HG03571 (cell line): ENCODE measurements around the gene LIPK.
"Not testable (repeated sequence)": the region's sequence is repeated elsewhere in the genome, so short reads cannot be mapped to it uniquely, and the experiment has no call there.

Source experiments
- ATAC-seq: cut with Tn5 transposase; IDR thresholded peaks from one replicate; pipeline ENCODE4 v1.9.1; 2021; ENCODE audit not compliant: unreplicated experiment

Gene LIPK

DNA sequence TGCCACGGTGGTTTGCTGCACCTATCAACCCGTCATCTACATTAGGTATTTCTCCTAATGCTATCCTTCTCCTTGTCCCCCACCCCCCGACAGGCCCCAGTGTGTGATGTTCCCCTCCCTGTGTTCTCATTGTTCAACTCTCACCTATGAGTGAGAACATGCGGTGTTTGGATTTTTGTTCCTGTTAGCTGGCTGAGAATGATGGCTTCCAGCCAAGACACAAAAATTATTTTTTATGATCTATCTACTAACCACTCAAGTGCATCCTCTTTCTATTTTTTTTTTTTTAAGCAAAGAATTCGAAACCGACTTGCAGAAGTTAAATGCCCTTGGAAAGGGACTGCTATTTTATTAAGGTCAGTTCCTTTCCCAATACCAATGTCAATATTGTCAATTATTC is 3.3 kb downstream of the LIPK start:
- not testable (repeated sequence) for ATAC-seq

DNA sequence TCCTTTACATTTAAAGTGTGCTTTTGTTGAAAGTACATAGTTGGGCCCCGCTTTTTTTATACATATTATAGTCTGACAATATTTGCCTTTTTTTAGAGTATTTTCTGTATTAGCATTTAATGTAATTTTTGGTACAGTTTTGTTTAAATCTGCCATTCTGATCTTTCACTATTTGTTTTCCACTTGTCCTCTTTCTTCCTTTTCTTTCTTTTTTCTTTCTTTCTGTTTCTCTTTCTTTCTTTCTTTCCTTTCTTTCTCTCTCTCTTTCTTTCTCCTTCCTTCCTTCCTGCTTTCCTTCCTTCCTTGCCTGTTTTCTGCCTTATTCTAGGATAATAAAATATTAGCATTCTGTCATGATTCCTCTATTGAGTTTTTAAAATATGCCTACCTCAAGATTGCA is 9.5 kb downstream of the LIPK start:
- no peak for ATAC-seq

DNA sequence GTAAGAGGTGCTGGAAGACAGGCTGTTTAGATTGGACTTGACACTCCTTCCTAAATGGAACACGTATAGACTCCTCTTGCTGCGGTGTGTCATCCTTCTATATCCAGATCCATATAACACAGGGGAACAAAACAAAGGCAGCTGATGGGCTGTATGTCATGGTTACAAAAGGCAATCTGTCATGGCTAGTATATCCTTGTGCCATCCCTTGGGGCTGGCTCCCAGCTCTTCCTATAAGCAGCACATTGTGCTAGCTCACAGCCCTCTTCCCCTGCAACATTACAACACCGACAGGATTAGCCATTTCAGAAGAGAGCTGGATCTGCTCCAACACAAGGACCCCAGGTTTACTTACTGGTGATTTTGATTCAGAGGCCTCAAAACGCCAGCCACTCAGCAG is 15.3 kb downstream of the LIPK start:
- ATAC-seq: no peak

DNA sequence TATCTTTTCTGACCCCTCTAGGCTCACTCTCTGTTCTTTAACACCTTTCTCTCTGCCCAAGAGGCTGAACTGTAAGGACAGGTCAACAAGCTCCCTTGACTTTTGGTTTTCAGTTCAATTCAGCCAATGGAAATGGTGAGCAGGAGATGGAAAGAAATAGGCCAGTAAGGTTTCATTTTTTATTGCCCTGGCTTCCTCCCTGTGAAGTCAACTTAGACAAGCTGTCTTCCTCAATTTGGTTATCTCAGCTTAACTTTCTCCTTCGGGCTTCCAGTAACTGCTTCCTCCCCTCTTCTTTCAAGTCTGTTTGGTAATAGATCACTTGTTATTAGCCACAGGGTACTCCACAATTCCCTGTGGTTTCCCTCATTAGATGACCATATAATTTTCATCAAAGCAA is 19.7 kb downstream of the LIPK start:
- no peak for ATAC-seq

DNA sequence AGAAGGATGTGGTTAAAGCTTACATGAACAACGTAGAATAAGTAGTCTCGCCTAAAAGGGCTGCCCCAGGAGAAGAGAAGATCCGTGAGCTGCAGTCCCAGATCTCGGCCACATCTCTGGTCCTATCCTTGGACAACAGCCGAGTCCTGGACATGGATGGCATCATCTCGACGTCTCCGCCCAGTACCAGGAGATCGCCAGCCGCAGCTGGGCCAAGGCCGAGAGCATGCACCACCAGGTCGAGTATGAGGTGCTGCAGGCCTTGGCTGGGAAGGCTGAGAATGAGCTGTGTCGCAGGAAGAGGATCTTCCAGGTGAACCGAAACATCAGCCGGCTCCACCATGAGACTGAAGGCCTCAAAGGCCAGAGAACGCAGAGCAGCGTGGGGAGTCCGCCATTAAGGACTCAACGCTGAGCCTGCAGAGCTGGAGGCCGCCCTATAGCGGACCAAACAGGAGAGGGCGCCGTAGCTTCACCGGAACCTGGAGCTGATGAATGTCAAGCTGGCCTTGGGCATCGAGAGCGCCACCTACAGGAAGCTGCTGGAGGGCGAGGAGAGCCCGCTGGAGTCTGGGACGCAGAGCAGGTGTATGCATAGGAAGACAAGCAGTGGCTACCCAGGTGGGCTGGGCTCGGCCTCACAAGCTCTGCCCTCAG is 22.2 kb downstream of the LIPK start:
- ATAC-seq: no peak

DNA sequence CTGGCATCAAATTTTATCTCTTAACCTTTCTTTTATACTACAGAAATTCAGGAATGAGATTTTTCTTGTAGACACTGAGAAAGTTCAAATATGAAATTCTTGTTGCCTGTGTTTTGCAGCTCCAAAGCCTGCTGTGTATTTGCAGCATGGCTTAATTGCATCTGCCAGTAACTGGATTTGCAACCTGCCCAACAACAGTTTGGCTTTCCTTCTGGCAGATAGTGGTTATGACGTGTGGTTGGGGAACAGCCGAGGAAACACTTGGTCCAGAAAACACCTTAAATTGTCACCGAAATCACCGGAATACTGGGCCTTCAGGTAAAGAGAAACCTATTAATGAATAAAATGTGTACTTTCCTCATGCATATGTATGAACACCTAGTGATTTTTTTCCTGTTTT is 24.8 kb downstream of the LIPK start:
- no peak for ATAC-seq

DNA sequence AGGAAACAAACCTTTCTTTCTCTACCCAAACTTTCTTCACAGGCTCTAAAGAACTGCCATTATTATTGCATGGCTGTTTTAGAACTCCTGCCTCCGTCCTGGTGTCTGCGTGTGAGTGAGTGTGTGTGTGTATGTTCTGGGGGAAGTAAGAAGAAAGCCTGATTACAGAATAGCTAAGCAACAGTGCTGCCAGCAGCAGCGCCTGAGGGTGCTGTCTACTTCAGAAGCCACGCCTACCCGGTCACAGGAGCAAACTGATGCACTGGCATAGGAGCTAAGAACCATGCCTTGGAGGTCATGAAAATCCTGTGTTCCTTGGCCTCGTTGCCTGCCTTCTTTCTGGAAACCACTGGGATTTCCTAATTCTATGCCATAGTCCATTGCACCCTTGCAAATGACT is 25.2 kb downstream of the LIPK start:
- no peak for ATAC-seq

DNA sequence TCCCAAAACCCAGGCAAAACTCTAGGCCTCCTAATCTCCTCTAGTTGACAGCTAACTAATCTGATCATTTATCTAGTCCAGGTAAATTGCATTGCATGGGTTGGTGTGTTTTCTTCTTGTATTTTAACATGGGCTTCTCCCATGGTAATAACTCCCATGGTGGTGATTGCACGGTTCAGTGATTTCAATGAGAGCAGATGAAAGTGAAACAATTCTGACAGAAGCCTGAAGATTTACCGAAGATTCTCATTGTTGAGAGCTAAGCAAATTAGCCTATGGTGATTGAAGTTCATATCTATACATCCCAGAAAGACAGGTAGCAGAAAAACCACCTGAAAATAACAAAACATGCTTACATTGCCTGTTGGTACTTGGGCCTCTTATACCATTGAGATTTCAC is 27.2 kb downstream of the LIPK start:
- no peak for ATAC-seq

DNA sequence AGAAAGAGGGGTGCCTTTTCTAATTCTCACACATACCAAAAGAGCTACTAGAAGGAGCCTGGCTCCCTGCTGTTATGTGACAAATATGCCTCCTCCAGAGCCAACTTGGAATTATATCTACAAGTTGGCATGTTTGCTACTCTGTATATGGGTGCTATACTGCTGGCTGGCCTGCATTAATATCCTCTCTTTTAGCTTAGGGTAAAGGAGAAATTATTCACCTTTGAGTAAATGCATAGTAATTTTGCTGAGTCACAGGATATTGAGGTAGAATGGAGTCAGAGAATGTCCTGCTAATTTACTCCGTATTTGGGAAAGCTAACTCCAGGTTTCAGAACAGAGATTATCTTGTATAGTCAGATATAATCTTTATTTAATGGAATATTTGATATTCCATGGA is 29.6 kb downstream of the LIPK start:
- no peak for ATAC-seq

DNA sequence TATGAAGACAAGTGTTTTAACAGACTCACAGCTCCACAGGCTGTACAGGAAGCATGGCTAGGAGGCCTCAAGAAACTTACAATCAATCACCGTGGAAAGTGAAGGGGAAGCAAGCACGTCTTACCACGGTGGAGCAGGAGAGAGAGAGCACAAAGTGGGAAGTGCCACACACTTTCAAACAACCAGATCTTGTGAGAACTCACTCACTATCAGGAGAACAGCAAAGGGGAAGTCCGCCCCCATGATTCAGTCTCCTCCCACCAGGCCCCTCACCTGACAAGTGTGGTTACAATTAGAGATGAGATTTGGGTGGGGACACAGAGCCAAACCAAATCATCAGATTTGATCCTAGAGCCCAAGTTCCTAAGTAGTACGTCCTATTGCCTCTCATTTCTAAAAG is 35.9 kb downstream of the LIPK start:
- ATAC-seq: not testable (repeated sequence)

DNA sequence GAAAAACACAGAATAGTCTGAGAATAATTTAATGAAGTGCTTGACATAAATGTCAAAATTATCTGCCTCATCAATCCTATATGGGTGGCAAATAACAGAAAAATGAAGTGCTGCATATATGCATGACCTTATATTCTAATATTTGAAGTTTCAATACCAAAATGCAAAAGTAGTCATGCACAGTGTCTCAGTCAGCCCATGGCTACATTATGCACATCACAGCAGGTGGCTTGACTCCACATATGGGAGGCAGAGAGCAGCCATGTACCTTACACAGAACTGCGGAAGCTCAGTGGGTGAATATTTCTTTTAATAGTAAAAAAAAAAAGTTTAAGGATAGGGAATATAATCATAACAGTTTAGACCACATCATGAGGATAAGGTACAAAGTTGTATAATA is 36.4 kb downstream of the LIPK start:
- ATAC-seq: no peak

DNA sequence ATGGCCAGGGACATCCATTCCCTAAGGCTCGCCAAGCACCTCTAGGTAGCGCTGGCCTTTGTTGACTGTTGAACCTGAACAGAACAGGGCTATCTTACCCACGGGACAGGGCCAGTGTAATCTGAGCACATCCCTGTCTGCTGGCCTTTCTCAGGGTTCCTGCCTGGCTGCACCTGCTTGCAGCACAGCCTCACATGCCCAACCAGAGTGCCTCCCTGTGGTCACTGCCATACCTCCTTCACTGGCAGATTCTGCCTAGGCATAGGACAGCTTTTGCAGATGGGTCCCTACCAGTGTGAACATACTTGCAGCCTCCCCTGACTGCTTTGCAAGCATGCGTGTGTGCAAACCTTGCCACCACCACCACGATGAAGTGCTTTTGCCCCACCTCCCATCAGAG is 38.0 kb downstream of the LIPK start:
- ATAC-seq: no peak

DNA sequence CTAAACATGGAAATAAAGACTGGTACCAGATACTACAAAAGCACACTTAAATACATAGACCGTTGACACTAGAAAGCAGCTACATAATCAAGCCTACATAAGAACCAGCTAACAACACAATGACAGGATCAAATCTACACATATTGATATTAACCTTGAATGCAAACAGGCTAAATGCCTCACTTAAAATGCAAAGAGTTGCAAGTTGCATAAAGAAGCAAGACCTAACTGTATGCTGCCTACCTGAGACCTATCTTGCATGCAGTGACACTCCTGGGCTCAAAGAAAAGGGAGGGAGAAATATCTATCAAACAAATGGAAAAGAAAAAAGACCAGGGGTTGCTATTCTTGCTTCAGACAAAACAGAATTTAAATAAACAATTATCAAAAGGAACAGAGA is 39.6 kb downstream of the LIPK start:
- no peak for ATAC-seq

DNA sequence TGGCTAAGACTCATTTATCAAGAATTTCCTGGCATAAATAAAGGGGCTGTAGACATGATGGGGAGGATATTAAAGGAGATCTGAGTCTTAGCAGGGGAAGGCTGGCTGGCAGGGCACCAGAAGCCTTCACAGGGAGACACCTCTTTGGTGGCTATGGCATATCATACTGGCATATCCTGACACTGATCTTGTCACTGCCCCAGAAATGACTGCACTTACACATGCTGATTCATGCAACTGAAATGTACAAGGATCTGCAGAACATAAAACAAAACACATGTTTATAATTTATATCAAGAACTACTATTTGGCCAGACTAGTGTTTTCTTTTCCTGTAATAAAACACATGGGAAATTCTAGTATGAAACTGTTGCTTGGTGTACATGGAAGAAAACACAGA is 48.2 kb downstream of the LIPK start:
- ATAC-seq: no peak

DNA sequence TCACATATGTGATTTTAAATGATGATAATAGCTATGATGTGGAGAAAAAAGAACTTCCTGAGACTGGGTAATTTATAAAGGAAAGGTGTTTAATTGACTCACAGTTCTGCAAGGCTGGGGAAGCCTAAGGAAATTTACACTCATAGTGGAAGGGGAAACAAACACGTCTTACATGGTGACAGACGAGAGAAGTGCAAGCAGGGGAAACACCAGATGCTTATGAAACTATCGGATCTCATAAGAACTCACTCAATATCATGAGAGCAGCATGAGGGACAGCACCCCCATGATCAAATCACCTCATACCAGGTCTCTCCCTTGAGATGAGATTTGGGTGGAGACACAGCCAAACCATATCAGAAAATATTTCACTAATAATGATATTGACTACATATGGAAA is 49.7 kb downstream of the LIPK start:
- no peak for ATAC-seq

DNA sequence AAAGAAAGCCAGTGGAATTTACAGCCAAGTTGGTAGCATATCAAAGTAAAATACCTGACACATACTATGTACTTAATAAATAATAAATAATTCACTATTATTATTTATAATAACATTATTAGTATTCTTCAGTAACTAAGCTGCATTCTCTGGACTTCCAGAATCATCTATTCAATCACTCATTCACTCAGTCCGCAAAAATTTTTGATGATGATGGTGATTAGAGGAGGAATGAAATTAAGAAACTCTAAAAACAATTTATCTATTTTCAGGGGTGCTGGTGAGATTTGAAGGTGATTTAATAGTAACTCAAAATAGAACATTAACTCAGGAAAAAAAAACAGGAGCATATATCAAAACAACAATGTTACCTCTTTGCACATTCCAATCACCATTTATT is 50.6 kb downstream of the LIPK start:
- no peak for ATAC-seq

DNA sequence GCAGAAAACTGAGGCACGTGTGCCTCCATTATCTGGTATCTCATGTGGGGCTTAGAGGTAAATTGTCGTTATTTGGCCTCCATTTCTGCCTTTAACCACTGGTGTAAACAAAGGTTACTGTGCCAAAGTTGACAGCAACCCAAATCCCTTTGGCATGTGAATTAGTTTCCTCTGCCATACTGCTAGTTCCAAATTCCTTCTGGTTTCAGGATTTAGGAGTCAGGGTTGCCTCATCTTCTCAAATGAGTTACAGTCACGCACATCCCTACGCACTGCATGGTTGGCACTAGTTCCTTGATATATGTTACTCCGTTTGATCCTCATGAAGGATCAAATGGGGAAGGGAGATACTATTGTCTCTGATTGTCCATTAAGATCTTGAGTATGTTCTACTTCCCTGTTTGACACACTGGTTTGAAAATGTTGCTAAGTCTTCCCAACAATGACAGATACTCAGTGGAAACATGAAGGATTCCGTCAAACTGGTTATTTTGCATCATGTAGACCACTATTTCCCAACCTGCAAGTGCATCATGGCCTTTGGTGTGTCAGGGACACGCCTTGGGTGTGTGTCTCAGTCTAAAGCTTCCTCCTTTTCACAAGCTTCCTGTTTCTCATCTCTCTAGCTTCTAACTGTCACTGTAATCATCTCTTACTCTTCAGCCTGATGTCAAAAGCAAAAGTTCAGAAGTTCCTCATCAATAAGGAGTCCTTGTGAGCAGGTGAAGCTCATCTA is 53.5 kb downstream of the LIPK start, which contains the start of gene LIPN:
Gene LIPN (plus strand): TSS at position 655 of the 736 bp plus-strand sequence. CDS start 1,386 bp downstream, outside the sequence.
- no peak for ATAC-seq

DNA sequence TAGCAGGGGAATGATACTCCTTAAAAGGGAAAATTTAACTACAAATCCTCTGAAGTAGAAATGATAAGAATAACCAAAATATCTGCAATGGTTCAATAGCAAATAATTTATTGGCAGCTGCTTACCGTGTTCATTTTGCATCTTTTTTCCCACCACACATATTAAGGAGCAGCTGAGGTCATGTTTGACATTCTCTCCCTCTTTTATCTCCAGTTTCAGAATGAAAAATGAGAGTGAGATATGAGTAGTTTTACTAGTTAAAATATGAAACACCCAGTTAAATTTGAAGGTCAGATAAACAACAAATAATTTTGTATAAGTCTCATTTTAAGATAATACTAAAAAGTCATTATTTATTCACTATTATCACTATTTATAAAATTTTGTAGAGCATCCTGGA is 56.9 kb downstream of the LIPK start:
- ATAC-seq: no peak

DNA sequence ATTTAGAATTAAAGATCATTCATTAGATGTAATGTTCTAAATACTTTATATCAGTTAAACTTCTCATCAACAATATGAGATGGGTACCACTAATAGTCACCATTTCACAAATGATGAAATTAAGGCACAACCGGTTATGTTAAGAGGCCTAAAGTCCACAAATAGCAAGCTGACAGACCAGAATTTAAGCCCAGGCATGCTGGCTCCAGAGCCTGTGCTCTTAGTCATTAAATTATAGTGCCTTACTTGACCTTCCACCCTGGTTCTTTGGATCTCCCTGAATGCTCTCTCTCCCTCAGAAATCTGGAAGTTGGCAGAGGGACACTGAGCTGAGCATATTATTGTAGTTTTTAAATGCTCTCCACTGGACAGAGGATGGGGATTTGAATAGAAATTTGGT is 57.4 kb downstream of the LIPK start:
- no peak for ATAC-seq

DNA sequence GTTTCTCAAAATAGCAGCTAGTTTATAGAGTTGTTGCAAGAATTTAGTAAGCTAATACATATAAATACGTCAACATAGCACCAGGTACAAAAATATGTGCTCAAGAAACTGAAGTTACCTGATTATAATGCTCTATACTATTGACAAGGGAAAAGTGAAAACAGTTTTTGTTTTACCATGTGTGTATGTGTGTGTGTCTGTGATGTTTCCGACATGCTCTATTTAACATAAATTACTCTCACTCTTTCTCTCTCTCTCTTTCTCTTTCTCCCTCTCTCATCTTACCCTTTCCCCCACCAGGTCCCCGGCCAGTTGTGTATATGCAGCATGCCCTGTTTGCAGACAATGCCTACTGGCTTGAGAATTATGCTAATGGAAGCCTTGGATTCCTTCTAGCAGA is 58.1 kb downstream of the LIPK start:
- no peak for ATAC-seq

DNA sequence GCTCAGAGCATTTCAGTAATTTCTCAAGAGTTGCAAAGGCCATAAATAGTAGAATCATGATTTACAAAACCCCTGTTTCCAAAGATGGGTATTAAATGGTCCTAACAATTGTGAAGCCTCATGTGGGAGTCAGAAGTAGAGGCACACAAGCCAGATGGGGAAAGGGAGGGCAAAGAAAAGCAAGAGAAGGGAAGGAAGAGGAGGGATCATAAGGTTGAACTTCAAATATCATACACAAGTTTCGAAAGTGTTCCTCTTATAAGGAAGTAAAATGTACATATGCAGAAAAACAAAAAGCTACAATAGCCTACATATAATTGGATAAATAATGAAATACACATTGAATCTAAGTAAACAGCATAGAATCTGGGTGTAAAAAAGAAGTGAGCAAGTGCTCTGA is 59.8 kb downstream of the LIPK start:
- no peak for ATAC-seq

DNA sequence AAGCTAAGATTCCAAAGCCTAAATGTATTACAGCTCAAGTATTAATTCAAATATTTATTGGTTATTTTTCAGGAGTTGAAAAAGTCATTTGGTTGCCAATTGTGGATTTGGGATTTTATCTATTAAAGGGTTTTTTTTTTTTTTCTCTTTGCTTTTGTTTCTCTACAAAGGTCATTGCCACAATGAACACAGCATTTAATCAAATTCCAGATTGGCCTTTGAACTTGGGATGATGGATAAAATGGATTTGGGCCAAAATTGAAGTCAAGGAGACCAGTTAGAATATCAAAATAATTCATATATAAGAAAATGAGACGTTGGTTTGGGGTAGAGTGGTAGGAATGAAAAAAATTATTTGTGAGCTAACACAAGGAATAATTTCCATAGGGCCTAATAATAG is 63.3 kb downstream of the LIPK start:
- ATAC-seq: no peak

DNA sequence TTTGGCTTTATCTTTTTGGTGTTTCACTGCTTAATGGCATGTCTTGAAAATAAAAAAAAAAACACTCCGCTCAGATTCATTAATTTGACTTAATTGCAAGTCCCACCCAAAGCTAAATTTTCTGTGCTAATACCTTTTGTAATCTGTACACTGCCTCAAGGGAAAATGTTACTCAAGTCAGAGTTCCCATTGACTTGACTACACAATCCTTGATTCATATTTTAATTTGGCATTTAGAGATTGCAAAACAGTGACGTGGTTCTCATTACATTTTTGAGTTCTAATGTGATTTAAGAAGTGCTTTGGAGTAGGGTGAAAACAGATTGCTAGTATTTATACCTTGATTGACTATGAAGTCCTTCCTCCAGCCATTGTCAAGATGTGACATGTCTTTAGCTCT is 75.2 kb downstream of the LIPK start:
- no peak for ATAC-seq
